ENCODE results near the gene OR56B1.

Gene OR56B1

GRCh38 chr11:5694642-5695041 lies 41.6 kb upstream of the OR56B1 start:
- H3K4me3 ChIP-seq (replicated peaks; ENCODE audit: low read depth, low read length): no peak overlapping the region
- TF ChIP-seq CTCF (IDR thresholded peaks at IDR 0.05; ENCODE audit: low read length, missing control alignments): no peak
- no peak for DNase-seq (ENCODE audit: low read depth)

- DNase-seq (ENCODE audit: low read depth): no peak
- TF ChIP-seq CTCF (IDR thresholded peaks at IDR 0.05; ENCODE audit: low read length, missing control alignments): no peak
Measured at GRCh38 chr11:5695580-5695979, 40.7 kb upstream of the OR56B1 start.

GRCh38 chr11:5696210-5696609 lies 40.0 kb upstream of the OR56B1 start:
- DNase-seq (ENCODE audit: low read depth): no peak
- TF ChIP-seq CTCF (IDR thresholded peaks at IDR 0.05; ENCODE audit: low read length, missing control alignments): no peak
- H3K4me3 ChIP-seq (replicated peaks; ENCODE audit: low read depth, low read length): no peak overlapping the region

More at GRCh38 chr11:5695580-5695979, 40.7 kb upstream of the OR56B1 start:
- no peak overlapping the region for H3K4me3 ChIP-seq (replicated peaks; ENCODE audit: low read depth, low read length)

GRCh38 chr11:5698281-5698680 lies 38.0 kb upstream of the OR56B1 start:
- no peak overlapping the region for H3K4me3 ChIP-seq (replicated peaks; ENCODE audit: low read depth, low read length)
- no peak for DNase-seq (ENCODE audit: low read depth)
- no peak for TF ChIP-seq CTCF (IDR thresholded peaks at IDR 0.05; ENCODE audit: low read length, missing control alignments)

- no peak for TF ChIP-seq CTCF (IDR thresholded peaks at IDR 0.05; ENCODE audit: low read length, missing control alignments)
- no peak overlapping the region for H3K4me3 ChIP-seq (replicated peaks; ENCODE audit: low read depth, low read length)
- DNase-seq (ENCODE audit: low read depth): no peak
Measured at GRCh38 chr11:5700421-5701054, 35.7 kb upstream of the OR56B1 start.

- TF ChIP-seq CTCF (IDR thresholded peaks at IDR 0.05; ENCODE audit: low read length, missing control alignments): no peak
- no peak for DNase-seq (ENCODE audit: low read depth)
- no peak overlapping the region for H3K4me3 ChIP-seq (replicated peaks; ENCODE audit: low read depth, low read length)
Measured at GRCh38 chr11:5701055-5701577, 35.1 kb upstream of the OR56B1 start.

Measured in fibroblast of pulmonary artery (primary cell).